Loucy (cell line): Measurements from ENCODE around the gene IGFBP5.

Experiments used
- EZH2phosphoT487 ChIP-seq: fragments of 200-600 bp; IDR thresholded peaks from 2 replicates; pipeline ENCODE4 v1.6.1; 2018; ENCODE audit warnings: antibody characterized with exemption, mild to moderate bottlenecking, moderate library complexity, borderline replicate concordance
- TF ChIP-seq, protein P1 (sequence below): fragments of 200-600 bp; sonication (generic); conservative IDR thresholded peaks from 2 replicates; pipeline ENCODE4 v1.5.1; 2014; ENCODE audit warnings: mild to moderate bottlenecking, antibody characterized with exemption, low read length

DNA sequence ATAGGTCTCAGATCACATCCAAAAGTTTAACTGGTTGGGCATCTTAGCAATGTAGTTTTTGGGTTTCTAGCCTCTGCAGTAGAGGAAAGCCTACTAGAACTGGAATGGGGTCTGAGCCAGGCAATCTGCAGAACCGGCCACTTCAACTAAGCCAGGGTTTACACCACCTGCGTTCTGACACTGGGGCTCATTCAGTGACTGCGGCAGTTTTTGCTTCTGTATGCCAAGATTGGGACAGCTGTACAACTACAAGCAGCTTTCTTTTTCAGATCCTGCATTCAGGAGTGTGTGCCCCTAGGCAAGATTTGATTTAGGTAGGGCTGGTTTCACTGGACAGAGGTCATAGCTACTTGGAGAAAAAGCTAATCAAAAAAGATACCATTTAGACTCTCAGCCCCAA, 43.7 kb upstream of the IGFBP5 start:
- TF ChIP-seq, protein P1, sequence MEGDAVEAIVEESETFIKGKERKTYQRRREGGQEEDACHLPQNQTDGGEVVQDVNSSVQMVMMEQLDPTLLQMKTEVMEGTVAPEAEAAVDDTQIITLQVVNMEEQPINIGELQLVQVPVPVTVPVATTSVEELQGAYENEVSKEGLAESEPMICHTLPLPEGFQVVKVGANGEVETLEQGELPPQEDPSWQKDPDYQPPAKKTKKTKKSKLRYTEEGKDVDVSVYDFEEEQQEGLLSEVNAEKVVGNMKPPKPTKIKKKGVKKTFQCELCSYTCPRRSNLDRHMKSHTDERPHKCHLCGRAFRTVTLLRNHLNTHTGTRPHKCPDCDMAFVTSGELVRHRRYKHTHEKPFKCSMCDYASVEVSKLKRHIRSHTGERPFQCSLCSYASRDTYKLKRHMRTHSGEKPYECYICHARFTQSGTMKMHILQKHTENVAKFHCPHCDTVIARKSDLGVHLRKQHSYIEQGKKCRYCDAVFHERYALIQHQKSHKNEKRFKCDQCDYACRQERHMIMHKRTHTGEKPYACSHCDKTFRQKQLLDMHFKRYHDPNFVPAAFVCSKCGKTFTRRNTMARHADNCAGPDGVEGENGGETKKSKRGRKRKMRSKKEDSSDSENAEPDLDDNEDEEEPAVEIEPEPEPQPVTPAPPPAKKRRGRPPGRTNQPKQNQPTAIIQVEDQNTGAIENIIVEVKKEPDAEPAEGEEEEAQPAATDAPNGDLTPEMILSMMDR = no peak
- no peak for TF ChIP-seq EZH2phosphoT487
